Erythroblast (primary cell): ENCODE data around the gene CRYL1.

ENCODE experiments used
- DNase-seq, 2 experiments: peaks; one replicate each; lab custom pipeline; 2025; lab: John Stamatoyannopoulos, UW
- GATA1 ChIP-seq: IDR thresholded peaks from 2 replicates; pipeline ENCODE4 v1.6.1; 2011; ENCODE audit warnings: low read depth, mild to moderate bottlenecking, control low read depth, low read length, moderate library complexity
- POLR2A ChIP-seq: IDR thresholded peaks from 2 replicates; pipeline ENCODE4 v1.6.1; 2011; ENCODE audit warnings: mild to moderate bottlenecking, low read length

CRYL1 gene

GRCh38 chr13:20408181-20408580, 117.5 kb downstream of the CRYL1 start:
- DNase-seq = no peak
- no peak for TF ChIP-seq POLR2A
- no peak for TF ChIP-seq GATA1

GRCh38 chr13:20407759-20408158, 117.9 kb downstream of the CRYL1 start:
- TF ChIP-seq GATA1 (no peak), POLR2A (no peak)
- no peak for DNase-seq

GRCh38 chr13:20405691-20406090, 120.0 kb downstream of the CRYL1 start:
- DNase-seq = no peak

GRCh38 chr13:20404488-20405222, 121.0 kb downstream of the CRYL1 start:
- DNase-seq = no peak
- TF ChIP-seq GATA1 = no peak
- no peak for TF ChIP-seq POLR2A

More at GRCh38 chr13:20405691-20406090, 120.0 kb downstream of the CRYL1 start:
- TF ChIP-seq GATA1 = no peak
- no peak for TF ChIP-seq POLR2A

- no peak for DNase-seq
- no peak for TF ChIP-seq POLR2A
These were observed 121.8 kb downstream of the CRYL1 start for GRCh38 chr13:20403826-20404225.

- no peak for DNase-seq
- TF ChIP-seq POLR2A = no peak
- TF ChIP-seq GATA1 = no peak
These were observed 122.8 kb downstream of the CRYL1 start for GRCh38 chr13:20402881-20403280.

- peak; percentile 8 to 12 for DNase-seq
- TF ChIP-seq GATA1 = no peak
- no peak for TF ChIP-seq POLR2A
These were observed 123.5 kb downstream of the CRYL1 start for GRCh38 chr13:20401931-20402856.

- no peak for TF ChIP-seq POLR2A
- TF ChIP-seq GATA1 = no peak
- DNase-seq = no peak
These were observed 124.1 kb downstream of the CRYL1 start for GRCh38 chr13:20401531-20401930.

GRCh38 chr13:20400774-20401173, 124.9 kb downstream of the CRYL1 start:
- TF ChIP-seq GATA1 = no peak
- TF ChIP-seq POLR2A = no peak
- no peak for DNase-seq

GRCh38 chr13:20399961-20400360, 125.7 kb downstream of the CRYL1 start:
- TF ChIP-seq POLR2A = no peak
- TF ChIP-seq GATA1 = no peak
- DNase-seq = no peak

GRCh38 chr13:20399515-20399914, 126.1 kb downstream of the CRYL1 start:
- DNase-seq = no peak
- TF ChIP-seq POLR2A = no peak
- TF ChIP-seq GATA1 = no peak

- TF ChIP-seq POLR2A (no peak), GATA1 (no peak)
- DNase-seq = no peak
These were observed 127.2 kb downstream of the CRYL1 start for GRCh38 chr13:20398459-20398858.

GRCh38 chr13:20397896-20398295, 127.8 kb downstream of the CRYL1 start:
- TF ChIP-seq GATA1 = no peak
- no peak for TF ChIP-seq POLR2A
- DNase-seq = no peak
